ENCODE measurements around the gene KRTAP4-6.
"Not testable (repeated sequence)": the region's sequence is repeated elsewhere in the genome, so short reads cannot be mapped to it uniquely, and the experiment has no call there.

KRTAP4-6 gene

GRCh38 chr17:41151525-41151924, 11.2 kb upstream of the KRTAP4-6 start:
- no peaks in the 10 kb centered on the region for H3K4me1 ChIP-seq (ENCODE audit: control insufficient read depth in 1 of 2, insufficient read depth in 1 of 2, low read depth in 1 of 2, low read length in 1 of 2)
- peaks cover 16% of the 10 kb centered on the region for H3K27me3 ChIP-seq
- no peak overlapping the region for H3K4me3 ChIP-seq (ENCODE audit: low read depth in 1 of 2, low read length in 1 of 2)
- H3K36me3 ChIP-seq: no peaks in the 10 kb centered on the region
- no peak overlapping the region for H3K27ac ChIP-seq
- no peaks in the 10 kb centered on the region for H3K9me3 ChIP-seq
- TF ChIP-seq CTCF (IDR thresholded peaks at IDR 0.05): no peak

- no peak for TF ChIP-seq CTCF (IDR thresholded peaks at IDR 0.05)
- no peak overlapping the region for H3K27ac ChIP-seq
- H3K4me1 ChIP-seq (ENCODE audit: control insufficient read depth in 1 of 2, insufficient read depth in 1 of 2, low read depth in 1 of 2, low read length in 1 of 2): no peaks in the 10 kb centered on the region
- no peak overlapping the region for H3K4me3 ChIP-seq (ENCODE audit: low read depth in 1 of 2, low read length in 1 of 2)
- peaks cover 16% of the 10 kb centered on the region for H3K27me3 ChIP-seq
- H3K9me3 ChIP-seq: no peaks in the 10 kb centered on the region
- H3K36me3 ChIP-seq: no peaks in the 10 kb centered on the region
These were observed 9.7 kb upstream of the KRTAP4-6 start for GRCh38 chr17:41150026-41150425.

- H3K36me3 ChIP-seq: no peaks in the 10 kb centered on the region
- TF ChIP-seq CTCF (IDR thresholded peaks at IDR 0.05): no peak
- peaks cover 16% of the 10 kb centered on the region for H3K27me3 ChIP-seq
- H3K4me3 ChIP-seq (ENCODE audit: low read depth in 1 of 2, low read length in 1 of 2): no peak within 1 kb of the TSS
- H3K4me1 ChIP-seq (ENCODE audit: control insufficient read depth in 1 of 2, insufficient read depth in 1 of 2, low read depth in 1 of 2, low read length in 1 of 2): no peaks in the 10 kb centered on the region
- H3K27ac ChIP-seq: no peak within 1 kb of the TSS
- H3K9me3 ChIP-seq: no peaks in the 10 kb centered on the region
These were observed 9.3 kb upstream of the KRTAP4-6 start, which contains the start of gene KRTAP4-5 for GRCh38 chr17:41149652-41149985. TSS of gene KRTAP4-5 (minus strand) at chr17:41149825. CDS start at chr17:41149767, 58 bp downstream.

- not testable (repeated sequence) for H3K27ac ChIP-seq; H3K4me3 ChIP-seq (ENCODE audit: low read depth in 1 of 2, low read length in 1 of 2); H3K4me1 ChIP-seq (ENCODE audit: control insufficient read depth in 1 of 2, insufficient read depth in 1 of 2, low read depth in 1 of 2, low read length in 1 of 2); H3K36me3 ChIP-seq; H3K9me3 ChIP-seq
- H3K27me3 ChIP-seq: peaks cover 16% of the 10 kb centered on the region
These were observed 8.8 kb upstream of the KRTAP4-6 start for GRCh38 chr17:41148971-41149651.

- Histone ChIP-seq H3K9me3 (no peaks in the 10 kb centered on the region), H3K36me3 (no peaks in the 10 kb centered on the region), H3K27ac (no peak overlapping the region)
These were observed 7.3 kb upstream of the KRTAP4-6 start for GRCh38 chr17:41147531-41148204.

More at GRCh38 chr17:41147531-41148204, 7.3 kb upstream of the KRTAP4-6 start:
- no peaks in the 10 kb centered on the region for H3K4me1 ChIP-seq (ENCODE audit: control insufficient read depth in 1 of 2, insufficient read depth in 1 of 2, low read depth in 1 of 2, low read length in 1 of 2)
- H3K4me3 ChIP-seq (ENCODE audit: low read depth in 1 of 2, low read length in 1 of 2): no peak overlapping the region
- peaks cover 16% of the 10 kb centered on the region for H3K27me3 ChIP-seq
- no peak for TF ChIP-seq CTCF (IDR thresholded peaks at IDR 0.05)

All from neutrophil (primary cell).